RWPE2 (cell line): ENCODE measurements around the gene TBX15.

Source experiments
- ATAC-seq: fragments of 200-7000 bp; cut with Tn5 transposase; 3 replicates; pipeline ENCODE4 v1.9.1; 2021; ENCODE audit warnings: low read depth
- DNase-seq: peaks from one replicate; pipeline ENCODE4 v3.0.0-alpha.2; 2020; ENCODE audit warnings: low spot score
- H3K27ac ChIP-seq: fragments of 450-650 bp; 2 replicates; pipeline ENCODE4 v1.5.1; 2017; ENCODE audit warnings: mild to moderate bottlenecking; ENCODE audit not compliant: poor library complexity, severe bottlenecking
- H3K27me3 ChIP-seq: fragments of 250-450 bp; sonication (Bioruptor Pico); 2 replicates; pipeline ENCODE4 v1.5.1; 2021; ENCODE audit warnings: mild to moderate bottlenecking, moderate library complexity; ENCODE audit not compliant: insufficient read depth, poor library complexity, severe bottlenecking
- H3K36me3 ChIP-seq: fragments of 250-450 bp; sonication (Bioruptor Pico); 2 replicates; pipeline ENCODE4 v1.5.1; 2020; ENCODE audit warnings: low read depth, mild to moderate bottlenecking, moderate library complexity
- H3K4me1 ChIP-seq: fragments of 250-450 bp; sonication (Bioruptor Pico); 2 replicates; pipeline ENCODE4 v1.5.1; 2021; ENCODE audit warnings: mild to moderate bottlenecking, moderate library complexity; ENCODE audit not compliant: insufficient read depth, poor library complexity, severe bottlenecking
- H3K4me3 ChIP-seq: fragments of 250-450 bp; sonication (Bioruptor Pico); 2 replicates; pipeline ENCODE4 v1.5.1; 2021; ENCODE audit warnings: mild to moderate bottlenecking, moderate library complexity; ENCODE audit not compliant: severe bottlenecking
- H3K9me3 ChIP-seq: fragments of 250-450 bp; sonication (Bioruptor Pico); 2 replicates; pipeline ENCODE4 v1.5.1; 2021; ENCODE audit warnings: mild to moderate bottlenecking, moderate library complexity; ENCODE audit not compliant: severe bottlenecking
- TF ChIP-seq, protein P1 (sequence below): fragments of 450-650 bp; IDR thresholded peaks from one replicate; pipeline ENCODE4 v1.5.1; 2017; ENCODE audit warnings: mild to moderate bottlenecking, moderate library complexity; ENCODE audit not compliant: poor library complexity, severe bottlenecking

The TBX15 gene

DNA sequence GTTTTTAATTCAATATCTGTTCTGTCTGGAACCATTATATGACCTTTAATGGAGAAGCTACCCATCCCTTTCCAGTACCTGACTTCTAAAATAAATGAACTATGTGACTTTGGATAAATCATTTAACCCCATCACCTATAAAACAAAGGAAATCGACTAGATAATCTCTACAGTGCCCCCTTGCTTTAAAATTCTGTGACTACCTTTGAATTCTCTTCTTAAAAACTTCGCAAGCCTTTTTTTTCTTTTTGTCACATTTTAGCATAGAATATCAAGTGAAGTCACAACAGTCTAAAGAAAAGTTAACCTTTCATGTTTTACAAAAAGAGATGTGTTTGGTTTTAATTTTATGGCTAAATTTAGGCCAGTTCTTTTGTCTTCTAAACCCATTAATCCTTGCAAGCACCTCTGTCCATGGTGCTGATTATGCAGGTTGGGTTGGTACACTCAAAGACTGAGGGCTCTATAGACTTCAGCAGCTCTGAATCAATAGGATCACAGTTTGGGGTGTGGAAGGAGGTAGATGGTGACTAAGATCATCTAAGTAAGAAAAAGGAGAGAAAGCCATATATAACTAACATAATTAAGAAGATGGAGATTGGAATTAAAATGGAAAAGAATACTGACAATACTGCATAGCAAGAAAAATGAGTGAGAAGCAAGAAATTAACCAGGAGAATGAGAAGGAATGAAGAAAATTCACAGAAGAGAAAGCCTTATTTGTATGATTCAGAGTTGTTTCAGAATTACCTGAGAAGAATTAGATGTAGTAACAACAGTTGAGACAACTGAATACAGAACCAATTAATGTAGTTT, 59.2 kb downstream of the TBX15 start:
- H3K9me3 ChIP-seq = no peaks in the 10 kb centered on the region
- no peak overlapping the region for H3K4me3 ChIP-seq
- no peak overlapping the region for H3K27ac ChIP-seq
- no peaks in the 10 kb centered on the region for H3K4me1 ChIP-seq
- no peaks in the 10 kb centered on the region for H3K36me3 ChIP-seq
- TF ChIP-seq, protein P1, sequence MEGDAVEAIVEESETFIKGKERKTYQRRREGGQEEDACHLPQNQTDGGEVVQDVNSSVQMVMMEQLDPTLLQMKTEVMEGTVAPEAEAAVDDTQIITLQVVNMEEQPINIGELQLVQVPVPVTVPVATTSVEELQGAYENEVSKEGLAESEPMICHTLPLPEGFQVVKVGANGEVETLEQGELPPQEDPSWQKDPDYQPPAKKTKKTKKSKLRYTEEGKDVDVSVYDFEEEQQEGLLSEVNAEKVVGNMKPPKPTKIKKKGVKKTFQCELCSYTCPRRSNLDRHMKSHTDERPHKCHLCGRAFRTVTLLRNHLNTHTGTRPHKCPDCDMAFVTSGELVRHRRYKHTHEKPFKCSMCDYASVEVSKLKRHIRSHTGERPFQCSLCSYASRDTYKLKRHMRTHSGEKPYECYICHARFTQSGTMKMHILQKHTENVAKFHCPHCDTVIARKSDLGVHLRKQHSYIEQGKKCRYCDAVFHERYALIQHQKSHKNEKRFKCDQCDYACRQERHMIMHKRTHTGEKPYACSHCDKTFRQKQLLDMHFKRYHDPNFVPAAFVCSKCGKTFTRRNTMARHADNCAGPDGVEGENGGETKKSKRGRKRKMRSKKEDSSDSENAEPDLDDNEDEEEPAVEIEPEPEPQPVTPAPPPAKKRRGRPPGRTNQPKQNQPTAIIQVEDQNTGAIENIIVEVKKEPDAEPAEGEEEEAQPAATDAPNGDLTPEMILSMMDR = no peak
- no peaks in the 10 kb centered on the region for H3K27me3 ChIP-seq
- DNase-seq (no peak), ATAC-seq (no peak)

DNA sequence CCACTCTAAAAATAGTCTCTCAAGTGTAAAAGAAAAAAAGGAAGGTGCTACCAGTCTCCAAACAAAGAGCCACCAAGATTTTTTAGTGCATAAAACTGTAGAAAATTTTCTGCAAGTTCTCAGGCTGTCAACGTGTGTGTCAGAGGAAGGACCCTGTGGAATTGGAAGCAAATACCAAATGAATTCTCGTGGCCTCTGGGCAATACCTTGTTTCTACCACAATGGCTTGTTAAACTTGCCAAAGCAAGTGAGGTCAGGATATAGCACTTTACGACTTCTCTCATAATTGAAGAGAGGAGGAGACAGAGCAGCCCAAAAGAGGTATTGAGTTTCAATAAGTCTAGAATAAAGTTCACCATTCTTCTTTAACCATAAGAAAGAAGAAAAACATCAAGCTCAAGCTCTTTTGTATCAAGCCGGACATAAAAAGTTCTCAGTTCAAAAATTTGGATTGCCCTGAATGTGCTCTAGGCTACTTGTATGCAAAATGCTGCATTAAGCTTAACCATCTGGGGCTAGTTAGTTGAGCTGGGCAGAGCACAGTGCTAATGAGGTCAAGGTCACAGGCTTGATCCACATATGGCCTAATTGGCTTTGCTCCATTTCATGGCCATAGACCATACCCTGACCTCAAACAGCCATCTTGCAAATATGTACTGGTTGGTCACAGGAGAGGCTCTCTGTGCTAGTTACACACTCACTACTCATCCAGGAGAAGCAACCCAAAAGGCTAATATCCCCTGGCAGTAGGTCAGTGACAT, 60.5 kb downstream of the TBX15 start:
- no peaks in the 10 kb centered on the region for H3K27me3 ChIP-seq
- ATAC-seq = no peak
- DNase-seq = no peak
- H3K9me3 ChIP-seq = no peaks in the 10 kb centered on the region
- TF ChIP-seq, protein P1 = no peak
- H3K4me3 ChIP-seq = no peak overlapping the region
- H3K27ac ChIP-seq = no peak overlapping the region
- H3K36me3 ChIP-seq = no peaks in the 10 kb centered on the region
- no peaks in the 10 kb centered on the region for H3K4me1 ChIP-seq

DNA sequence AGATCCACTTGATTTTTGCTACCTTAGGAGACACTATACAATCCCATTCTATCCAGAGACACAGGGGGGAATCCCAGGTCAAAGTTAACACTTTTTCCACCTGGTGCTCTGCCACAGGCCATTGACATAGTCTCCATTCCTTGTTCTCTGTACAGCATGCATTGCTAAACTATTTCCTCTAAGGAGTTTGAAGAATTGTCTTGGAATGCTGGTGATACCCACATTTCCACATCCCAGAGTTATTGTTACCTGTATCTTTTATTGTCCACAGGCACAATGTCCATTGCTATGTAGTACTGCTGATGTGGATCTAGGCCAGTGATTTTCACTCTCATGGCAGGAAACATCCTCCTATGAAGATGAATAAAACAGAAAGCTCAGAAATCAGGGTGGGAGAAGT, 61.9 kb downstream of the TBX15 start:
- no peak for ATAC-seq
- H3K36me3 ChIP-seq = no peaks in the 10 kb centered on the region
- no peaks in the 10 kb centered on the region for H3K4me1 ChIP-seq
- no peaks in the 10 kb centered on the region for H3K9me3 ChIP-seq
- H3K4me3 ChIP-seq = no peak overlapping the region
- DNase-seq = no peak
- peaks cover 6% of the 10 kb centered on the region for H3K27me3 ChIP-seq
- H3K27ac ChIP-seq = no peak overlapping the region
- TF ChIP-seq, protein P1 = no peak

DNA sequence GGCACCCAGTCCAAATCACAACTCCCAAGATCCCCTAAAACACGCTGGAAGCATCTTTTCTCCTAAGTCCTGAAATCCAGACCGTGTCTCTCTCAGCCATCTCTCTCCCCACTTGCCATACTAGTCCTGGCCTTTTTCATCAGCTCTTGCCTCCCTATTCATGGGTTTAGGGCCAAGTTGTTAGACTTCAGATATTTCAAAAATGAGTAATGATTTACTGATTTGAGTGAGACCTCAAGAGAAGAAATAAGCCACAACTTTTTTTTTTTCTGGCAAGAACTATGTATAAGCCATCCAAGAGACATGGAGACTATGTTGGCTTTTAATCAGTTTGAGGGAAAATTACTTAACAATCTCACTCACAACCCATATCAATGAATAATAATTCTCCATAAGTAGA, 62.5 kb downstream of the TBX15 start:
- Histone ChIP-seq H3K27ac (no peak overlapping the region), H3K4me3 (no peak overlapping the region), H3K9me3 (no peaks in the 10 kb centered on the region), H3K27me3 (peaks cover 6% of the 10 kb centered on the region), H3K36me3 (no peaks in the 10 kb centered on the region), H3K4me1 (no peaks in the 10 kb centered on the region)
- ATAC-seq = no peak
- DNase-seq = no peak
- TF ChIP-seq, protein P1 = no peak
